Measurements from ENCODE around the gene MEGF11.

GRCh38 chr15:66249605-66250174 is 3.9 kb downstream of the MEGF11 start:
- TF ChIP-seq POLR2A (IDR thresholded peaks at IDR 0.05) (no peak), CTCF (IDR thresholded peaks at IDR 0.05) (no peak), POLR2AphosphoS5 (IDR thresholded peaks at IDR 0.05; ENCODE audit: insufficient read depth in 1 of 2, low read depth in 1 of 2) (no peak)
